Epithelial cell of esophagus (primary cell): Measurements from ENCODE around the gene AOPEP.
A peak's percentile ranks its signal among the peaks of the same experiment; 100 is the strongest.

Source experiments
- DNase-seq: peaks from one replicate; pipeline ENCODE4 v3.0.0; 2010; ENCODE audit warnings: low read depth
- H3K4me3 ChIP-seq: 2 replicates; pipeline ENCODE4 v1.5.1; 2011; ENCODE audit warnings: mild to moderate bottlenecking, low read length, control low read depth
- TF ChIP-seq, protein P1 (sequence below): IDR thresholded peaks from 2 replicates; pipeline ENCODE4 v1.5.1; 2011; ENCODE audit warnings: low read depth, mild to moderate bottlenecking, low read length, control low read depth, inconsistent platforms; ENCODE audit not compliant: insufficient read depth; ENCODE audit errors: missing control alignments

The AOPEP gene

GRCh38 chr9:94802793-94803192, 76.3 kb downstream of the AOPEP start:
- H3K4me3 ChIP-seq: no peak overlapping the region
- peak; percentile 59 for DNase-seq
- TF ChIP-seq, protein P1, sequence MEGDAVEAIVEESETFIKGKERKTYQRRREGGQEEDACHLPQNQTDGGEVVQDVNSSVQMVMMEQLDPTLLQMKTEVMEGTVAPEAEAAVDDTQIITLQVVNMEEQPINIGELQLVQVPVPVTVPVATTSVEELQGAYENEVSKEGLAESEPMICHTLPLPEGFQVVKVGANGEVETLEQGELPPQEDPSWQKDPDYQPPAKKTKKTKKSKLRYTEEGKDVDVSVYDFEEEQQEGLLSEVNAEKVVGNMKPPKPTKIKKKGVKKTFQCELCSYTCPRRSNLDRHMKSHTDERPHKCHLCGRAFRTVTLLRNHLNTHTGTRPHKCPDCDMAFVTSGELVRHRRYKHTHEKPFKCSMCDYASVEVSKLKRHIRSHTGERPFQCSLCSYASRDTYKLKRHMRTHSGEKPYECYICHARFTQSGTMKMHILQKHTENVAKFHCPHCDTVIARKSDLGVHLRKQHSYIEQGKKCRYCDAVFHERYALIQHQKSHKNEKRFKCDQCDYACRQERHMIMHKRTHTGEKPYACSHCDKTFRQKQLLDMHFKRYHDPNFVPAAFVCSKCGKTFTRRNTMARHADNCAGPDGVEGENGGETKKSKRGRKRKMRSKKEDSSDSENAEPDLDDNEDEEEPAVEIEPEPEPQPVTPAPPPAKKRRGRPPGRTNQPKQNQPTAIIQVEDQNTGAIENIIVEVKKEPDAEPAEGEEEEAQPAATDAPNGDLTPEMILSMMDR: no peak

DNA sequence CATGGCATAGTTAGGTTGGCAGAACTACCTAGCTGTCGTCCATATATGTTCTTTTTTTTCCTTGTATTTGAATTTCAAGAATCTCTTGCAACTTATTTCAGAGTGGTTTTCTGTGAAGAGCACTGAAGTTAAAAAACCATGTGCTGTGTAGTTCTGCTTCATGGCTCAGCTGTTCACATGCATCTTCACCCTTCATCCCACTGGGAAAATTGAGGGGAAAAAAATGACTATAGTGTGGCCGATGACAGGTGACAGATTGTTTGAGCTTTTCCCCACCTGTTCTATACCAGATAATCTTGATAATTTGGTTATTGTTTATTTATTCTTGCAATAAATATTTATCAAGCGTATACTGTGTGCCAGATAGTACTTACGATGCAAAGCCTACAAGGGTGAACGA, 77.8 kb downstream of the AOPEP start:
- DNase-seq: no peak
- TF ChIP-seq, protein P1: no peak
- no peak overlapping the region for H3K4me3 ChIP-seq

DNA sequence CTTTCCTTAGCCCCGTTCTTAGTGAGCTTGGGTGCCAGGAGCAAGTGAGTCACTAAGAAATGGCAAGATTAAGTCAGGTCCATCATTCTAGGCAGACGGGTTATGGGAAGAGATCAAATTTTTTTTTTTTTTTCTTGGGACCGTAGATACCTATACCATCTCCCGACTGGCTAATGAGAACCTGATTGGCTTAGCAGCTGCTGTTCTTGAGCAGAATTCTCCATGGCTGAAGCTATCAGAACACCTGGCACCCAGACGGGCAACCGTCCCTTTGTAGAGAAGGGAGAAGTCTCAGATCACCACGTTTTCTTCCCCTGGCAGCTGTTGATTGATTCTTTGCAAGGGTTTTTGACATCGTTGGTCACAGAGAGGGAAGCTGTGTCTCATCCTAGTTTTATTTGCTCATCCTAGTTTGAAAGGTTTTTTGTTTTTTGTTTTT, 78.6 kb downstream of the AOPEP start:
- peak; percentile 51 for DNase-seq
- H3K4me3 ChIP-seq: no peak overlapping the region
- TF ChIP-seq, protein P1: no peak

DNA sequence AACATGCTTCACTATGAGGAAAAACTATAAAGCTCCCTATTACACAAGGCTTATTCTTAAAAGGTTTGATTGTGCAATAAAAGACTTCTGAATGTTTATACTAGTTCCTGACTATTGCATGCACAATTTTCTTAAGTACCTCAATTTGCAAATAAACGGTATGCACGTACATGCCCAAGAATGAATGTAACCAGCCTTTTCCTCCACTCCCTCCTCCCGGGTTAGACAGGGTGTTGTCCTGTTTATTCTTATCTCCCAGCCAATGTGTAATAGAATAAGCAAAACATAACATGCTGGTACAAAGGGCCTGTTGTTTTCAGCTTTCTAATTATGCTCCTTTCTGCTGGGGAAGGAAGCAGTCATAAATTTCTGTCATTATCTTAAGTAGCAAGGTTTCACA, 79.1 kb downstream of the AOPEP start:
- TF ChIP-seq, protein P1: no peak
- DNase-seq: peak; percentile 99
- no peak overlapping the region for H3K4me3 ChIP-seq

DNA sequence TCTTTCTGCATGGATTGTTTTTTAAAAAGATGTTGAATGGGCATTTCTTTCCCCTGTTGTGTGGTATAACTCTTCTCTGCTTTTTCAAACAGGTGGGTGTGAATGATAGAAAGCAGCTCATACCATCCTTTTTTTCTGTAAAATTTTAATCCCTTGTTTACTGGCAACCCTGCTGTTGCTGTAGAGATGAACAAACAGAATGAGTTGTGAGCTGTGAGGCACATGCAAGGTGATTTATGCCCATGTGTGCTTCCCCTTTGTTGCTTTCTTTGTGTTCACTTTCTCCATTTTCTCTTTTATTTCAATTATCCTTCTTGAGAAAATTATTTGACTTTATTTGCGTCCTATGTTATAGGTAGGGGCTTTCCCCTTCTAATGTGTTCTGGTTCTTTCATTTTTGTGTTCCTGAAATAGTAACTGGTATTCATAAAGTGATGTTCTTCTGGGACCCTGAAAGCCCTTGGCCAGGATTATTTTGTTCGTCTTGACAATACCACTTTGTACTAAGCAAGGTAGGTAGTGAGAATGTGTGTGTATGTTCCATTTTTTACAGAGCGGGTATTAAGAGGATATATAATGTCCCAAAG, 79.9 kb downstream of the AOPEP start:
- peak; percentile 75 for DNase-seq
- H3K4me3 ChIP-seq: no peak overlapping the region
- TF ChIP-seq, protein P1: no peak

- TF ChIP-seq, protein P1: no peak
- peak; percentile 32 for DNase-seq
- no peak overlapping the region for H3K4me3 ChIP-seq
Measured at GRCh38 chr9:94807556-94807955, 81.1 kb downstream of the AOPEP start.
